Activated T-cell treated with anti-CD3 and anti-CD28 coated beads for 24 hours (primary cell): ENCODE results near the gene TPST2.
"Not testable (repeated sequence)": the region's sequence is repeated elsewhere in the genome, so short reads cannot be mapped to it uniquely, and the experiment has no call there.

Experiments used
- DNase-seq: peaks from one replicate; pipeline ENCODE4 v3.0.0-alpha.2; 2020; ENCODE audit warnings: low read depth

TPST2 gene

GRCh38 chr22:26528518-26528917 lies 61.4 kb downstream of the TPST2 start:
- not testable (repeated sequence) for DNase-seq

DNA sequence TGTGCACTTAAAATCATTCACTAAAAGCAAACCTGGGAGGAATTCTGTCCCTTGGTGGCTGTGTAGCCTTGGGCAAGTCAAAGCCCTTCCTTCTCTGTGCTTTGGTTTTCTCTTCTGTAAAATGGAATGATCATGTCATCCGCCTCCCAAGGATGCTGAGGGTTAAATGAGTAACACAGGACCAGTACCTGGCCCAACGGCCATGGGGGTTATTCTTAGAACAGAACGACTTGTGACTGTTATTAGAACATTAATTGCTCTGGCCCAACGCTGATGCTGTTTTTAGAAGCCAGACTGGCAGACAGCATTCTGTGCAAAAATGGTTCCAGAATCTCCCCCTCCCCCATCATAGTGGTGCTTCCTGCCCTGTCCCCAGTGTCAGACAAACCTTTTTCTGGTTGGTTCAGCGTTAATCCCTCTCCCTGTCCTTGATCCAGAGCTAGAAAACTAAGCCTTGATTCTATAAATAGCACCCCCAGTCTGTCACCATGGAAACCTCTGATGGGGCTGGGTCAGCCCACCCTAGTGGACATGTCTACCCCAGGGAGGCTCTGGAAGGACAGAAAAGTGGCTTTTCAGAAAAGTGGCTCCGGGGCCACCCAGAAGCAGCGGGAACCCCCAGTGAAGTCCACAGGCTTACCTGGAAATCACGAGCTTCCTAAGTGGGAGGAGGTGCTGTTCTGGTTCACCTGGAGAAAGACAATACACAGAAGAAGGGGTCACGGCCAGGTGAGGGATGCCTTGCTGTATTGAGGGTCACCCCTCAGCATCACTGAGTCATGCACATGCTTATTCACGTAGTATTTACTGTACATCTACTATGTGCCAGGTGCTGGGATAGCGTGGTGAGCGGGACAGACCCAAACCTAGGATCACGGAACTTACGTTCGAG lies 62.1 kb downstream of the TPST2 start:
- no peak for DNase-seq

DNA sequence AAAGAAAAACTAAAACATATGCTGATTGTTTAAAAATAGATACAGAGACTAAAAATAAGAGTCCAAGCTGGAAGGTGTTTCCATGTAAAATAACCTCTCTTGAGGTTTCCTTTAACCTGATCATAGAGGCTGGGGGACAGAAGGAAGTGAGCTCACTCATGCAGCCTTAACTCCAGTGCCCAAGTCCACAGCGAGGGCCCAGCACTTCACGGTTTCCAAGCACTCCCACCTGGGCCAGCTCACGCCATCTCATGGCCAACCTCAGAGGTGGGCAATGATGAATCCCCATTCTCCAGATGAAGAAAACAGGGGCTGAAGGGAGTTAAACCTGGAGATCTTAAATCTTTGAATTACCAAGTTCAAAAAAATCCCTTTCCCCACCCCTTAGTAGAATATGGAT lies 62.8 kb downstream of the TPST2 start:
- DNase-seq: no peak

DNA sequence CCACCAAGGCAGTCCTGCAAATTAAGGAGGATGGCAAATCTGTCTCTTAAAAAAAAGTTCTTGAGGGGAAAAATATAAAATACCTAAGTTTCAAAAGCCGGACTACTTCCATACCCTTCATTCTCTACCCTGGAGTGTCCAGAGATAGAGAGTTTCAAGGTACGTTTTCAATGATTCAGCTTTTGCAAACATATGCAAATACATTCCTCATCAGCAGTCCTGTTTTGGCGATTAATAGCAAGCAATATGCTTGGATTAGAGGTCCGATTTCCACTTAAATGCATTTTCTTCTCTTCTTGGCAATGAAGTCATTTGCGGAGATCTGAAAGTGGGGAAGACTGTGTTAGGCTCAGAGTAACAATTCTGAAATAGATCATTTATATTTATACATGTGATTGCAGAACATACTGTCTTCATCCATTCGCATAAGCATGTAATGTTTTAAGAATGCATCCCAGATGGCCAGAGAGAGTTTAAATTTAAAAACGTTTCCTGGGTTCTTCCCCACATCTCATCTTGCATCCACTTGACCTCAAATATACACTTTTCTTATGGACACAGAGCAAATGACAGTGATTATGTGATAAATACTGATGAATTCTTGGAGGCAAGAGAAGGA lies 63.9 kb downstream of the TPST2 start:
- DNase-seq: no peak

DNA sequence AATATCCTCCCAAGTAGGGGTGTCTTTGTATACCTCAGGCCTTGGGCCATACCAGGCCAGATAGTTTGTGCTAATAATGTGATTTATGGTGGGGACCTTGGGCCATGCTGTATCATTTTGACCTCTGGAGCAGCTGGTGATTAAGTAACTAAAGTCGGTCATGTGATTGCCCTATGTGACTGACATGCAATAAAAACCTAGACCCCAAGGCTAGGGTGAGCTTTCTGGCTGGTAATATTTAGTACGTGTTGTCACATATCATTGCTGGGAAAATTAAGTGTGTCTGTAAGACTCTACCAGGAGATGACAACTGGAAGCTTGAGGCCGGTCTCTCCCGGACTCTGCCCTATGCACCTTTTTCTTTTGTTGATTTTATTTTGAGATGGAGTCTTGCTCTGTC lies 65.1 kb downstream of the TPST2 start:
- DNase-seq: no peak

DNA sequence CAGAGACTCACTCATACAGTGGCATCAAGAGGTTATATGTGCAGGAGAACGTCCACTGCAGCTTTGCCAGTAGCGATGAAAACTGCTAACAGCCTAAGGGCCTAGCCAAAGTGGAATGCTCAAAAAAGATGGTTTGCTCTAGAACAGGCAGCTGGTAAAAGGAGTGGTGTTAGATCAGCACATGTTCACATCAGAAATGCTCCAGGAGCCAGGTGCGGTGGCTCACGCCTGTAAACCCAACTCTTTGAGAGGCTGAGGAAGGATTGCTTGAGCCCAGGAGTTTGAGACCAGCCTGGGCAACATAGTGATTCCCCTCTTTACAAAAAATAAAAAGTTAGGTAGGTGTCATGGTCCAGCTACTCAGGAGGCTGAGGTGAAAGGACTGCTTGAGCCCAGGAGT lies 67.3 kb downstream of the TPST2 start:
- no peak for DNase-seq

- DNase-seq: no peak
These were observed 67.9 kb downstream of the TPST2 start for GRCh38 chr22:26522012-26522411.

DNA sequence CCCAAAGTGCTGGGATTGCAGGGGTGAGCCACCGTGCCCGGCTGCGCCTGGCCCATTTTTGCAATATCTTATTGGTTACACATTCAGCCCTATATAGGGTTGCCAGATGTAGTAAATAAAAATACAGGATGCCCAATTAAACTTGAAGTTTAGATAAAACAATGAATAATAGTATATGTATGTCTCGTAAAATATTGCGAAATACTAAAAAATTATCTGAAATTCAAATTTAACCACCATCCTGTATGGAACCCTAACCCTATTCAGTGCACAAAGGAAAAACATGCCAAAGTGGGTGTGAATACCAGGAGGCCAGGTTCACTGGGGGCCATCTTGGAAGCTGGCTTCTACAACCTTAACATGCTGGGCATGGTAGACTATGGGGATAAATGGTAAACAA lies 72.5 kb downstream of the TPST2 start:
- DNase-seq: no peak

DNA sequence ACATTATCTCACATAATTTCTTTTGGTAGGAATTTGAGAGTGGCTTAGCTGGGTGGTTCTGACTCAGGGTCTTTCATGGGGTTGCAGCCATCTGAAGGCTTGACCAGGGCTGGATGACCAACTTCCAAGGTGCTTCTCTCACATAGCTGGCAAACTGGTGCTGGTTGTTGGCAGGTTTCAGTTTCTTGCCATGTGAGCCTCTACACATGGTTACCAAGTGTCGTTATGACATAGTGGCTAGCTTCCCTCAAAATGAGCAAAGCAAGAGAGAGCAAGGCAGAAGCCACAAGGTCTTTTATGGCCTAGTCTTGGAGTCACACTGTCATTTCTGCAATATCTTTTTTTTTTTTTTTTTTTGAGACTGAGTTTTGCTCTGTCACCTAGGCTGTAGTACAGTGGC lies 73.4 kb downstream of the TPST2 start:
- no peak for DNase-seq

DNA sequence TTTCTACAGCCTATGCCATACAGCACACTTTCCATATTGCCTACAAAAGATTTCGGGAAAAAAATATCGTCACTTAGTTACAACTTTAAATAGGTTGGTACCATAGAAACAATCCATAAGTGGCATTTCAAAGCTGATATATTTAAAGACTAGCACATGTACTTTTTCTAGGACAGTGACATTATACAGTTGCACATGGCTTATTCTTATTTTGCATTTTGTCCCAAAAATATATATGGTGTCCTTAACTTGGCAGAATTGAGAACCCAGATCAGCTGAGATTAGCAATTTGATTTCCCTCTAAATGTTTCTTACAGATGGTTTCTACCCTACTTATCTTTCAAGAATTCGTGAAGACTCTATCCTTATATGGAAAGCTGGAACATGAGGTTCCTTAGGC lies 74.0 kb downstream of the TPST2 start:
- no peak for DNase-seq

GRCh38 chr22:26514419-26515161 lies 75.3 kb downstream of the TPST2 start:
- DNase-seq: no peak

- DNase-seq: no peak
These were observed 76.1 kb downstream of the TPST2 start for GRCh38 chr22:26513838-26514237.

GRCh38 chr22:26512149-26512793 lies 77.7 kb downstream of the TPST2 start, which contains the start of gene TFIP11:
Gene TFIP11, minus strand, starts transcription at chr22:26512473. Its CDS starts 2,201 bp downstream, at chr22:26510272.
- peak; percentile 91 for DNase-seq

DNA sequence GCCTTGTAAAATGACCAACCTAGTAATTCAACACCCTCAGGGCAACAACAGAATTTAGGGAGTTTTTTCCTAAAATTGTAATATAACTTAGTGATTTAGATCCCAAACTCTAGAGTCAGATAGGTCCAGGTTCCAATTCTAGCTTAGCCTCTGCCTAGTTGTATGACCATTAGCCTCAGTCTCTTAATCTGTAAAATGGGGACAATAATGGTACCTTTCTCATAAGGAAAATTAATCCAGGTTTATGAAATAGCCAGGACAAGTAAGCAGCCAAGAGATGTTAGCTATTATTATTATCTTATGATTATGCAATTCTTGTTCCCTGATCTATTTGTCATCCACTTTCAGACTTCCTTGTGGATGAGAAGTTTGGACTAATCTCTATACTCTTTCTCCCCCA lies 81.8 kb downstream of the TPST2 start:
- DNase-seq: no peak

DNA sequence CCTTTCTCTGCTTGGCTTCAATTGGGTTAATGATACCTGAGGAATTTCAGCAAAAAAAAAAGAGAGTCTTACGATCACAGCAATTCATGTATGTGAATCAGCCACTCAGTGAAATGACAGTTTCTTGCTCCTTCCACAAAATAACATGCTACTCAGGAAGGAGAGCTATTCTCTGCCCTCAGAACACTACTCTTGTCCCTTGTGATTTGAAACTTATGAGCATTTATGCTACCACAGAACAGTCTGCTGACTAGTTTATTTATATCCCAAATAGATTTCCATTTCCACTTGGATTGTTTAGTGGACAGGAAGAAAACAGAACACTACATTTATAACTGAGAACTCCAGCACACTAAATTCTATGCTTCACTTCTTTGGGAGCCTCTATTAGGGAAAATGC lies 86.2 kb downstream of the TPST2 start:
- no peak for DNase-seq

DNA sequence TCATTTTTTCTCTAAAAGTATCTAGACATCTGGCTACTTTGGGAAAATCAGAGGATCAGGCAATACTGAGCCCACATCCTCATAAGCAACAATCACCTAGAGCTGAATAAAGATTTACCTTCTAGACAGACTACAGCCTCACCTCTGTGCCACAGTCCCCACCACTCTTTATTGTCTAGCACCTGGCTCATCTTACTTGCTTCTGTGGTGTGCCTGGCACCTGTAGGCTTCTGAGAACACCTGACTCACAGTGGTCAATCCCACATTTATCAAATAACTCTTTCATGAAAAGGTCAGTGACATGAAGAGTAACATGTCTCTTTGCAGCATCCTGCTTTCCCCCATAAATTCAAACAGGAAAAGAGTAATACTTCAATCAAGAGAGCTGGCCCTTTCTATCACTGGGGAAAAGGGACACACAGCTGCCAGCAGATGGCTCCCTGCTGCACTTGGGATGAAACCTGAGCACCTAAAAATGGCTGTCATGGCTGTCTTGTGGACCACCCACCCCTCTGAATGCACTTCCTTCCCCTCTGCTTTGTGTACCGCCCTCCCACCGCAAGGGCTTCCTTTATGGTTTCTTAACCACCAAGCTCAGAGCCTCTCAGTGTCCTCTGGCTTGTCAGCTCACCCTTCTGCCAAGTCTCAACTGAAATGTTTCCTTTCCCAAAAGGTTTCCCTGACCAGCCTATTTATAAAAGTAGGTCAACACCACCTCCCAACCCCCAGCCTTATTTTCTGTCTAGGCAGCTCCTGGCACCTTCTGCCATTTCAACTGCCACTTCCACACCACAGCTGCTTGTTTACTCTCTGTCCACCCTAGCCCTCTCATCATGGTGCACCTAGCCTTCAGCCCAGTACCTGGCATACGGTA lies 87.0 kb downstream of the TPST2 start:
- DNase-seq: peak; percentile 19

- no peak for DNase-seq
These were observed 87.9 kb downstream of the TPST2 start for GRCh38 chr22:26501996-26502395.

GRCh38 chr22:26499188-26499703 lies 90.7 kb downstream of the TPST2 start:
- no peak for DNase-seq

- no peak for DNase-seq
These were observed 93.5 kb downstream of the TPST2 start for GRCh38 chr22:26496456-26496855.

DNA sequence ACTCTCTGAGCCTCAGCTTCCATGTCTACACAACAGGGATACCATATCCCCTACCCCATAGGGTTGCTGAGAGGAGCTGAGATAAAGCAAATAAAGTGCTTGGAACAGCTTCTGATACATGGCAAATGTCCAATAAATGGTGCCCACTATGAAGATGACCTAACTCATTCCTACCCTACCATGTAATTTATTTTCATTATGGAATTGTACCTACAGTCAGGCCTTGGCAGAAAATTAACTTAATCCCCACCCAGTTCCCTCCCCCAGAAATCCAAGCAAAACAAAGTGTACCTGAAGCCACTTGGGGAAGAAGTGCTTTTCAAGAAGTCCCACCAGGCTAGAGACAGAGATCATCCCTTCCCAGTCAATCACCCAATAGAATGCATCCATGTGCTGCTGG lies 95.4 kb downstream of the TPST2 start:
- no peak for DNase-seq

- no peak for DNase-seq
These were observed 97.7 kb downstream of the TPST2 start for GRCh38 chr22:26492220-26492619.
